ENCODE measurements around the gene CACNA1C.

DNA sequence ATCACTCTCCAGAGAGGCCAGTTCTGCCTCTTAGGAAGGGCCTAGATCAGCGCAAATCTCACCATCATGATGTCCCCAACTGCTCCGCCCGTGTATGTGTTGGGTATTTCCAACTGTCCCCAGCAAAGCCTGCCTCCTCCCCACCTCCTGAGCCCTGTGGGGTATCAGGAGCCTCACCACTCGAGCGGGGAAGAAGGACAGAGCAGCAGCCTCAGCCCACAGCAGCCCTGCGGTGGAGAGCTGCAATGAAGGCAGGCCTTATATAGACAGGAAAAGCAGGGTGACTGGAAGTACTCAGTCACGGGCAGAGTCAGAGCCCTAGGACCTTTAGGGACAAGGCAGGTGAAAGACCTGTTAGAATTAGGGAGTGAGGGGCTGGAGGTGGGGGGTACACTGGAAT is 358.2 kb downstream of the CACNA1C start:
- TF ChIP-seq TAF1 (IDR thresholded peaks at IDR 0.05; ENCODE audit: low read depth, low read length) (no peak), POLR2AphosphoS5 (IDR thresholded peaks at IDR 0.05; ENCODE audit: low read depth, low read length) (no peak), POLR2A (IDR thresholded peaks at IDR 0.05; ENCODE audit: low read depth, low read length) (no peak), PAX5 (IDR thresholded peaks at IDR 0.05; ENCODE audit: insufficient read depth, low read length, severe bottlenecking) (no peak), SPI1 (IDR thresholded peaks at IDR 0.05; ENCODE audit: low read depth, low read length) (no peak), POU2F2 (IDR thresholded peaks at IDR 0.05; ENCODE audit: low read depth, low read length) (no peak)

All from GM12891 (cell line).